Measurements from ENCODE around the gene CDH15. TPM values are rescaled to one million over a fixed set of nuclear protein-coding genes. Genes with fewer than 3 reads are reported as not detected.
A peak's percentile ranks its signal among the peaks of the same experiment; 100 is the strongest.

The CDH15 gene
- total and polyA plus RNA-seq, 9 of the 15 experiments (the other 6 are each of a cell fraction or from before 2014, with no cell fraction given): 0.07 to 0.18 TPM; not detected in 7

DNA sequence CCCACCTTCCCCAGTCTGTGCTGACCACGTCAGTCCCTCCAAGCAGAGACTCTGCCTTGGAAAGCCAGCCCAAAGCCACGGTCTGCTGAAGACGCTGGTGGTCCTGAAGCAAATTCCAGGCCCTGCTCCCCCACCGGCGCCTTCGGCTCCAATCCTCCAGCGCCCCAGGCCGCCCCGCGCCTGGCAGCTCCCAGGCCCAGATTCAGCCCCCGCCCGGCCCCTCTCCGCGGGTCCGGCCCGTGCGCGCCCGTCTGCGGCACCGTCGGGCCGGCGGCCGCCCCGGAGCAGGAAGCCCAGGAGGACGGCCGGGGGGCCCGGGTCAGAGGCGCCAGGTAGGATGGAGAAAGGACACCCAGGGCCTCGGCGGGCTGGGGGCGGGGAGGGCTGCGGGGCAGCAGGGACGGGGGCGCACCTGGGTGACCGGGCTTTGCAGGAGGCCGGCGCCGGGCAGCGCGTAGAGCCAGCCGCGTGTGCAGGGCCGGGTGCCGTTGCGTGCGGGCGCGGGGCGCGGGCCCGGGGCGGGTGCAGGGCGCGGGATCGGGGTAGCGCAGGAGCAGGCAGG, 29.4 kb downstream of the CDH15 start:
- no peaks in the 10 kb centered on the region for H3K9me1 ChIP-seq (ENCODE audit: control insufficient read depth, insufficient read depth, low read length)
- no peak overlapping the region for H3K27ac ChIP-seq (ENCODE audit: extremely low read depth, low read depth, low read length)
- H2AFZ ChIP-seq (ENCODE audit: low read depth, low read length): no peak overlapping the region; the same call in 1 of the 2 replicates
- ChIA-PET CTCF (ENCODE audit: low intra/inter-chr PET ratio) (no interaction called here), POLR2A (no interaction called here)
- intact Hi-C loops (cut with micrococcal nuclease): loop anchor here (1.0 kb wide), 1 partner anchor 30 kb away; the partner anchor contains the start of gene CDH15
- H3K27me3 ChIP-seq (ENCODE audit: control insufficient read depth in 2 of 2, insufficient read depth in 2 of 2, low read length in 2 of 2): peaks cover 7 to 15% of the 10 kb centered on the region in 2 experiments
- H3K36me3 ChIP-seq (ENCODE audit: control insufficient read depth, insufficient read depth, low read length): no peaks in the 10 kb centered on the region
- TF ChIP-seq, protein P1, sequence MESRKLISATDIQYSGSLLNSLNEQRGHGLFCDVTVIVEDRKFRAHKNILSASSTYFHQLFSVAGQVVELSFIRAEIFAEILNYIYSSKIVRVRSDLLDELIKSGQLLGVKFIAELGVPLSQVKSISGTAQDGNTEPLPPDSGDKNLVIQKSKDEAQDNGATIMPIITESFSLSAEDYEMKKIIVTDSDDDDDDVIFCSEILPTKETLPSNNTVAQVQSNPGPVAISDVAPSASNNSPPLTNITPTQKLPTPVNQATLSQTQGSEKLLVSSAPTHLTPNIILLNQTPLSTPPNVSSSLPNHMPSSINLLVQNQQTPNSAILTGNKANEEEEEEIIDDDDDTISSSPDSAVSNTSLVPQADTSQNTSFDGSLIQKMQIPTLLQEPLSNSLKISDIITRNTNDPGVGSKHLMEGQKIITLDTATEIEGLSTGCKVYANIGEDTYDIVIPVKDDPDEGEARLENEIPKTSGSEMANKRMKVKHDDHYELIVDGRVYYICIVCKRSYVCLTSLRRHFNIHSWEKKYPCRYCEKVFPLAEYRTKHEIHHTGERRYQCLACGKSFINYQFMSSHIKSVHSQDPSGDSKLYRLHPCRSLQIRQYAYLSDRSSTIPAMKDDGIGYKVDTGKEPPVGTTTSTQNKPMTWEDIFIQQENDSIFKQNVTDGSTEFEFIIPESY (CRISPR knock-in tag; IDR thresholded peaks at IDR 0.05): no peak
- TF ChIP-seq PCBP1 (IDR thresholded peaks at IDR 0.05; ENCODE audit: low read depth, low read length, poor library complexity, severe bottlenecking): peak; percentile 23
- 0 out of 2 replicates have a peak, but pooled peaks have one; percentile 11 for TF ChIP-seq RBFOX2 (IDR thresholded peaks at IDR 0.05; ENCODE audit: low read depth, low read length)
- TF ChIP-seq ZBTB7A (IDR thresholded peaks at IDR 0.05; ENCODE audit: borderline replicate concordance, control insufficient read depth, low read depth, low read length): peak; percentile 31; the same call in 1 of the 2 replicates
- ATAC-seq: no peak
- WGBS (ENCODE audit: insufficient coverage, low coverage, missing lambda C conversion rate): 15% methylated on average over 26 of the region's 58 CpGs
- no peaks in the 10 kb centered on the region for H3K79me2 ChIP-seq (ENCODE audit: control insufficient read depth, insufficient read depth, low read length)
- peak overlapping the region in 1 of 2 experiments; percentile 89; a peak in 2 of 4 replicates for H3K9ac ChIP-seq (ENCODE audit: insufficient read depth in 1 of 2, low read depth in 2 of 2, low read length in 2 of 2)
- DNase-seq (ENCODE audit: extremely low read depth in 1 of 4, low spot score in 3 of 4): no peak
- H3K4me2 ChIP-seq (ENCODE audit: insufficient read depth, low read length): peak overlapping the region; percentile 58; the same call in 1 of the 2 replicates
- FAIRE-seq: no peak
- H3K4me3 ChIP-seq: peak overlapping the region; percentile 26; the same call in 1 of the 2 replicates
- BruUV-seq (replicated peaks): no TSS peak
- H3K4me1 ChIP-seq (replicated peaks in 1 of 2; ENCODE audit: control insufficient read depth in 2 of 2, insufficient read depth in 2 of 2, low read length in 2 of 2): peaks cover 0 to 56% of the 10 kb centered on the region in 2 experiments; a peak in 2 of 5 replicates
- in situ Hi-C loops (cut with MboI): no loop called here
- no peaks in the 10 kb centered on the region; the same call in 1 of the 2 replicates for H4K20me1 ChIP-seq (replicated peaks; ENCODE audit: control insufficient read depth, insufficient read depth, low read length)
- peaks cover 5% of the 10 kb centered on the region for H3K9me3 ChIP-seq (replicated peaks; ENCODE audit: control insufficient read depth, insufficient read depth, low read depth, low read length)

Data from K562 (cell line).